H1 (cell line): ENCODE data around the gene RPTOR. TPM values are rescaled to one million over a fixed set of nuclear protein-coding genes. Genes with fewer than 3 reads are reported as not detected.

Experiments
- CTCF ChIA-PET: fragments of 300-600 bp; sonication (Branson Sonifier 250); formaldehyde crosslinking; loops from one replicate; lab custom pipeline; 2021; ENCODE audit not compliant: partially characterized antibody; lab: Charles Lee
- POLR2A ChIA-PET: fragments of 300-600 bp; sonication (Branson Sonifier 250); formaldehyde crosslinking; loops from one replicate; lab custom pipeline; 2021; ENCODE audit warnings: inconsistent platforms; ENCODE audit not compliant: partially characterized antibody; lab: Charles Lee
- DNase-seq, 2 experiments: peaks; one replicate each; pipeline versions ENCODE4 v3.0.0 to v3.0.0-alpha.2; 2010 to 2022; ENCODE audit warnings: low spot score in 2 of 2, low read depth in 1 of 2, mixed read lengths in 1 of 2
- FAIRE-seq: peaks from 2 replicates; lab custom pipeline; 2011; peaks lifted over from hg19 to GRCh38; lab: Jason Lieb, UNC
- H2AFZ ChIP-seq: 2 replicates; pipeline ENCODE4 v1.8.1; 2012; ENCODE audit warnings: low read length, inconsistent platforms
- H2AK5ac ChIP-seq: 2 replicates; pipeline ENCODE4 v1.6.1; 2013; ENCODE audit warnings: low read depth, low read length
- H2BK120ac ChIP-seq: replicated peaks from 2 replicates; pipeline ENCODE3; 2013; ENCODE audit warnings: low read depth, low read length, inconsistent platforms
- H2BK12ac ChIP-seq: 2 replicates; pipeline ENCODE4 v1.6.1; 2013; ENCODE audit warnings: low read depth, low read length
- H2BK15ac ChIP-seq: 2 replicates; pipeline ENCODE4 v1.6.1; 2013; ENCODE audit warnings: low read length
- H2BK20ac ChIP-seq: 2 replicates; pipeline ENCODE4 v1.6.1; 2013; ENCODE audit warnings: low read length
- H2BK5ac ChIP-seq: 2 replicates; pipeline ENCODE4 v1.6.1; 2013; ENCODE audit warnings: low read depth, low read length
- H3K14ac ChIP-seq: 2 replicates; pipeline ENCODE4 v1.6.1; 2013; ENCODE audit warnings: inconsistent platforms; ENCODE audit not compliant: insufficient read length
- H3K18ac ChIP-seq: 2 replicates; pipeline ENCODE4 v1.6.1; 2013; ENCODE audit warnings: low read length; ENCODE audit errors: extremely low read depth
- H3K23ac ChIP-seq: 2 replicates; pipeline ENCODE4 v1.6.1; 2013; ENCODE audit warnings: inconsistent platforms; ENCODE audit not compliant: insufficient read length
- H3K23me2 ChIP-seq: 2 replicates; pipeline ENCODE4 v1.6.1; 2013; ENCODE audit warnings: low read depth, low read length
- H3K27ac ChIP-seq: 2 replicates; pipeline ENCODE4 v1.6.1; 2011; ENCODE audit warnings: low read depth, low read length, inconsistent platforms
- H3K27me3 ChIP-seq, 4 experiments: replicated peaks in 1 of 4; 1 replicate in 1 of 4; 2 replicates in 3 of 4; pipeline versions ENCODE4 v1.6.1 to v1.8.1; 2011 to 2013; ENCODE audit warnings: low read length in 3 of 4, mild to moderate bottlenecking in 3 of 4, inconsistent platforms in 2 of 4, mixed read lengths in 2 of 4, moderate library complexity in 1 of 4; ENCODE audit not compliant: control insufficient read depth in 3 of 4, insufficient read depth in 3 of 4; ENCODE audit errors: extremely low read depth in 1 of 4
- H3K36me3 ChIP-seq, 4 experiments: 2 replicates each; pipeline versions ENCODE4 v1.6.1 to v1.8.1; 2011 to 2013; ENCODE audit warnings: mild to moderate bottlenecking in 4 of 4, low read length in 3 of 4, moderate library complexity in 2 of 4, control low read depth in 1 of 4, inconsistent platforms in 1 of 4; ENCODE audit not compliant: insufficient read depth in 4 of 4, control insufficient read depth in 2 of 4
- H3K4ac ChIP-seq: replicated peaks from 2 replicates; pipeline ENCODE3; 2013; ENCODE audit warnings: low read length, low read depth, mixed read lengths, inconsistent platforms; ENCODE audit not compliant: insufficient read length
- H3K4me1 ChIP-seq, 4 experiments: replicated peaks in 1 of 4; 1 replicate in 1 of 4; 2 replicates in 3 of 4; pipeline versions ENCODE4 v1.6.1 to v1.8.1; 2011 to 2013; ENCODE audit warnings: low read length in 3 of 4, inconsistent platforms in 2 of 4, mixed read lengths in 1 of 4; ENCODE audit not compliant: insufficient read depth in 4 of 4, control insufficient read depth in 3 of 4
- H3K4me2 ChIP-seq, 2 experiments: 2 replicates each; pipeline versions ENCODE4 v1.6.1 to v1.8.1; 2011 to 2013; ENCODE audit warnings: low read depth in 2 of 2, low read length in 2 of 2, control low read depth in 1 of 2, inconsistent platforms in 1 of 2, mild to moderate bottlenecking in 1 of 2; ENCODE audit not compliant: insufficient read depth in 1 of 2
- H3K4me3 ChIP-seq, 4 experiments: fragments of 200-600, 300-600 bp in 1 of 4; sonication (generic), shearing (Covaris generic), sonication (Bioruptor Twin) in 1 of 4; 2 replicates each; pipeline versions ENCODE4 v1.5.1 to v1.8.1; 2011 to 2016; ENCODE audit warnings: low read length in 4 of 4, low read depth in 3 of 4, control low read depth in 2 of 4, inconsistent platforms in 2 of 4, mild to moderate bottlenecking in 2 of 4, mixed read lengths in 1 of 4, moderate library complexity in 1 of 4; ENCODE audit not compliant: insufficient read depth in 2 of 4; ENCODE audit errors: extremely low read depth in 1 of 4
- H3K56ac ChIP-seq: replicated peaks from 2 replicates; pipeline ENCODE3; 2013; ENCODE audit warnings: low read depth, mild to moderate bottlenecking, mixed read lengths, low read length, inconsistent platforms; ENCODE audit not compliant: insufficient read length
- H3K79me1 ChIP-seq: 2 replicates; pipeline ENCODE4 v1.6.1; 2013; ENCODE audit warnings: low read depth, low read length, control low read depth
- H3K79me2 ChIP-seq, 2 experiments: 2 replicates each; pipeline versions ENCODE4 v1.6.1 to v1.8.1; 2012 to 2013; ENCODE audit warnings: low read length in 2 of 2, mild to moderate bottlenecking in 2 of 2, inconsistent platforms in 1 of 2; ENCODE audit not compliant: insufficient read depth in 2 of 2, control insufficient read depth in 1 of 2
- H3K9ac ChIP-seq, 4 experiments: replicated peaks in 1 of 4; 1 replicate in 1 of 4; 2 replicates in 3 of 4; pipeline versions ENCODE4 v1.6.1 to v1.8.1; 2011 to 2013; ENCODE audit warnings: low read depth in 3 of 4, low read length in 3 of 4, control low read depth in 2 of 4, mild to moderate bottlenecking in 2 of 4, moderate library complexity in 2 of 4, inconsistent platforms in 1 of 4; ENCODE audit errors: extremely low read depth in 1 of 4
- H3K9me3 ChIP-seq, 2 experiments: 2 replicates each; pipeline versions ENCODE4 v1.6.1 to v1.8.1; 2012 to 2013; ENCODE audit warnings: mild to moderate bottlenecking in 2 of 2, moderate library complexity in 2 of 2, control low read depth in 1 of 2, inconsistent platforms in 1 of 2, low read depth in 1 of 2, low read length in 1 of 2, mixed read lengths in 1 of 2; ENCODE audit not compliant: insufficient read depth in 2 of 2
- H4K20me1 ChIP-seq, 2 experiments: replicated peaks in 1 of 2; 2 replicates each; pipeline versions ENCODE3 to v1.8.1; 2011 to 2013; ENCODE audit warnings: inconsistent platforms in 2 of 2, low read length in 2 of 2, mild to moderate bottlenecking in 1 of 2; ENCODE audit not compliant: insufficient read depth in 2 of 2, control insufficient read depth in 1 of 2
- H4K5ac ChIP-seq: 2 replicates; pipeline ENCODE4 v1.6.1; 2013; ENCODE audit warnings: low read length, low read depth, mixed read lengths, inconsistent platforms; ENCODE audit not compliant: insufficient read length
- H4K8ac ChIP-seq: 2 replicates; pipeline ENCODE4 v1.8.0; 2013; ENCODE audit warnings: mild to moderate bottlenecking, moderate library complexity, low read length, inconsistent platforms; ENCODE audit not compliant: insufficient read depth; ENCODE audit errors: extremely low read depth
- H4K91ac ChIP-seq: replicated peaks from 2 replicates; pipeline ENCODE3; 2013; ENCODE audit warnings: low read length, mixed read lengths, inconsistent platforms; ENCODE audit not compliant: insufficient read length
- ATF3 ChIP-seq: IDR thresholded peaks from 2 replicates; pipeline ENCODE4 v1.6.1; 2011; ENCODE audit warnings: low read depth, mild to moderate bottlenecking, low read length; ENCODE audit not compliant: insufficient read depth
- BACH1 ChIP-seq: IDR thresholded peaks from 2 replicates; pipeline ENCODE4 v1.6.1; 2012; ENCODE audit warnings: low read length, improper control_type of control experiment
- BRCA1 ChIP-seq: IDR thresholded peaks from 2 replicates; pipeline ENCODE4 v1.6.1; 2012; ENCODE audit warnings: low read depth, low read length, improper control_type of control experiment
- CEBPB ChIP-seq: IDR thresholded peaks from 2 replicates; pipeline ENCODE4 v1.6.1; 2012; ENCODE audit warnings: low read depth, low read length
- EGR1 ChIP-seq: IDR thresholded peaks from 2 replicates; pipeline ENCODE4 v1.6.1; 2011; ENCODE audit warnings: low read depth, low read length, borderline replicate concordance
- GTF2F1 ChIP-seq: IDR thresholded peaks from 2 replicates; pipeline ENCODE4 v1.6.1; 2012; ENCODE audit warnings: low read depth, low read length, improper control_type of control experiment, borderline replicate concordance
- JUN ChIP-seq: IDR thresholded peaks from 2 replicates; pipeline ENCODE4 v1.6.1; 2011; ENCODE audit warnings: low read depth, mild to moderate bottlenecking, improper control_type of control experiment, low read length
- MAFK ChIP-seq: IDR thresholded peaks from 2 replicates; pipeline ENCODE4 v1.6.1; 2012; ENCODE audit warnings: low read depth, mild to moderate bottlenecking, improper control_type of control experiment, low read length
- NRF1 ChIP-seq: IDR thresholded peaks from 2 replicates; pipeline ENCODE4 v1.6.1; 2011; ENCODE audit warnings: mild to moderate bottlenecking, low read depth, low read length, improper control_type of control experiment
- POLR2A ChIP-seq, 2 experiments: IDR thresholded peaks; 1 replicate in 1 of 2; 2 replicates in 1 of 2; pipeline ENCODE4 v1.6.1; 2011; ENCODE audit warnings: low read depth in 2 of 2, low read length in 2 of 2, mild to moderate bottlenecking in 2 of 2; ENCODE audit errors: control extremely low read depth in 1 of 2
- SP4 ChIP-seq: IDR thresholded peaks from 2 replicates; pipeline ENCODE4 v1.6.1; 2012; ENCODE audit warnings: low read length, inconsistent platforms
- SUZ12 ChIP-seq: fragments of 200-600 bp; sonication (generic); IDR thresholded peaks from 2 replicates; pipeline ENCODE4 v1.6.1; 2012; ENCODE audit warnings: mild to moderate bottlenecking, inconsistent platforms, low read length, moderate library complexity, mixed read lengths
- WGBS, 2 experiments: shearing (Covaris generic) in 1 of 2; methylation state at CpG; one replicate each; pipeline versions ENCODE4 v1.1.6 to v1.1.7; 2013 to 2015; ENCODE audit warnings: low lambda C conversion rate in 2 of 2, mixed read lengths in 2 of 2, inconsistent platforms in 1 of 2, low coverage in 1 of 2, missing lambda C conversion rate in 1 of 2; ENCODE audit not compliant: insufficient replicate concordance in 2 of 2, insufficient coverage in 1 of 2, insufficient read length in 1 of 2; ENCODE audit errors: extremely low coverage in 1 of 2, missing lambda C conversion rate in 1 of 2; 5-methylcytosine and 5-hydroxymethylcytosine counted together
- polyA plus RNA-seq, 7 experiments: library from polyadenylated mRNA; depleted of rRNA in 3 of 7; stranded (reverse) in 5 of 7; unstranded in 2 of 7; fragments of >200 nt in 5 of 7; fragments of 200-250 nt in 2 of 7; gene quantifications; 1 replicate in 5 of 7; 2 replicates in 1 of 7; 4 replicates in 1 of 7; pipeline versions ENCODE4 v1.2.1 to v1.2.3, GENCODE V29; 2011 to 2013; ENCODE audit warnings: missing spikeins in 2 of 7, mixed read lengths in 2 of 7
- total RNA-seq: library from RNA; stranded (reverse); fragmentation: NEBNext Ultra II Directional; extraction: Animal tissue kit (Norgen Biotek cat#: 25700); gene quantifications from 2 replicates; pipeline ENCODE4 v1.2.1, GENCODE V29; 2021
- TF ChIP-seq, protein P1 (sequence below): IDR thresholded peaks from 2 replicates; pipeline ENCODE4 v1.6.1; 2012; ENCODE audit warnings: inconsistent platforms
- TF ChIP-seq, protein P2 (sequence below): IDR thresholded peaks from 2 replicates; pipeline ENCODE4 v1.6.1; 2012; ENCODE audit warnings: low read length, inconsistent platforms

RPTOR gene
- total and polyA plus RNA-seq, 2 of the 8 experiments (the other 6 are each of a cell fraction or from before 2014, with no cell fraction given): 6.9 to 28.7 TPM

GRCh38 chr17:80952291-80952690 is 407.7 kb downstream of the RPTOR start:
- H2BK20ac ChIP-seq: no peak overlapping the region
- no peak overlapping the region for H3K9ac ChIP-seq
- no peak overlapping the region for H2BK5ac ChIP-seq
- H3K56ac ChIP-seq: no peak overlapping the region
- no peak overlapping the region for H4K8ac ChIP-seq
- H2BK12ac ChIP-seq: no peak overlapping the region
- H3K36me3 ChIP-seq: no peaks in the 10 kb centered on the region
- no peak overlapping the region for H2AFZ ChIP-seq
- WGBS, 2 experiments: 89% methylated on average over 15 of the region's 16 CpGs; no CpG with 5 or more reads in 1 of the 2 experiments
- no peaks in the 10 kb centered on the region for H3K23me2 ChIP-seq
- H3K14ac ChIP-seq: no peak overlapping the region
- H3K4me1 ChIP-seq: no peaks in the 10 kb centered on the region
- no peaks in the 10 kb centered on the region for H3K79me2 ChIP-seq
- H3K27me3 ChIP-seq: no peaks in the 10 kb centered on the region
- no peak overlapping the region for H3K4me3 ChIP-seq
- no peak for DNase-seq
- H2AK5ac ChIP-seq: no peak overlapping the region
- H4K91ac ChIP-seq: no peak overlapping the region
- H3K4ac ChIP-seq: no peak overlapping the region
- ChIA-PET POLR2A (no interaction called here), CTCF (interaction anchor here (2.3 kb wide), 1 partner anchor 12 kb away, joined by 7 read pairs; no protein-coding TSS in a partner anchor)
- H2BK15ac ChIP-seq: no peak overlapping the region
- no peaks in the 10 kb centered on the region for H4K20me1 ChIP-seq
- no peaks in the 10 kb centered on the region for H3K79me1 ChIP-seq
- H3K23ac ChIP-seq: no peak overlapping the region
- no peaks in the 10 kb centered on the region for H3K9me3 ChIP-seq
- H2BK120ac ChIP-seq: no peak overlapping the region
- no peak overlapping the region for H4K5ac ChIP-seq
- FAIRE-seq: no peak
- H3K4me2 ChIP-seq: no peak overlapping the region
- no peak overlapping the region for H3K27ac ChIP-seq
- H3K18ac ChIP-seq: no peak overlapping the region
- no peak for TF ChIP-seq POLR2A (IDR thresholded peaks at IDR 0.05; ENCODE audit: control extremely low read depth in 1 of 2, low read depth in 2 of 2, low read length in 2 of 2)
- TF ChIP-seq, protein P1, sequence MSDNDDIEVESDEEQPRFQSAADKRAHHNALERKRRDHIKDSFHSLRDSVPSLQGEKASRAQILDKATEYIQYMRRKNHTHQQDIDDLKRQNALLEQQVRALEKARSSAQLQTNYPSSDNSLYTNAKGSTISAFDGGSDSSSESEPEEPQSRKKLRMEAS: no peak
- no peak for TF ChIP-seq SP4
- TF ChIP-seq NRF1: no peak
- TF ChIP-seq GTF2F1: no peak
- no peak for TF ChIP-seq JUN
- no peak for TF ChIP-seq MAFK
- TF ChIP-seq CEBPB: no peak
- TF ChIP-seq, protein P2, sequence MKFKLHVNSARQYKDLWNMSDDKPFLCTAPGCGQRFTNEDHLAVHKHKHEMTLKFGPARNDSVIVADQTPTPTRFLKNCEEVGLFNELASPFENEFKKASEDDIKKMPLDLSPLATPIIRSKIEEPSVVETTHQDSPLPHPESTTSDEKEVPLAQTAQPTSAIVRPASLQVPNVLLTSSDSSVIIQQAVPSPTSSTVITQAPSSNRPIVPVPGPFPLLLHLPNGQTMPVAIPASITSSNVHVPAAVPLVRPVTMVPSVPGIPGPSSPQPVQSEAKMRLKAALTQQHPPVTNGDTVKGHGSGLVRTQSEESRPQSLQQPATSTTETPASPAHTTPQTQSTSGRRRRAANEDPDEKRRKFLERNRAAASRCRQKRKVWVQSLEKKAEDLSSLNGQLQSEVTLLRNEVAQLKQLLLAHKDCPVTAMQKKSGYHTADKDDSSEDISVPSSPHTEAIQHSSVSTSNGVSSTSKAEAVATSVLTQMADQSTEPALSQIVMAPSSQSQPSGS: no peak
- TF ChIP-seq BRCA1: no peak
- TF ChIP-seq BACH1: no peak
- no peak for TF ChIP-seq ATF3
- TF ChIP-seq EGR1: no peak
- no peak for TF ChIP-seq SUZ12
